Non-pigmented ciliary epithelial cell (primary cell): ENCODE results near the gene ARID4A.
"Not testable (repeated sequence)": the region's sequence is repeated elsewhere in the genome, so short reads cannot be mapped to it uniquely, and the experiment has no call there.

Experiments used
- DNase-seq: peaks from one replicate; pipeline ENCODE4 v3.0.0-alpha.2; 2010; ENCODE audit warnings: low read depth

The ARID4A gene

DNA sequence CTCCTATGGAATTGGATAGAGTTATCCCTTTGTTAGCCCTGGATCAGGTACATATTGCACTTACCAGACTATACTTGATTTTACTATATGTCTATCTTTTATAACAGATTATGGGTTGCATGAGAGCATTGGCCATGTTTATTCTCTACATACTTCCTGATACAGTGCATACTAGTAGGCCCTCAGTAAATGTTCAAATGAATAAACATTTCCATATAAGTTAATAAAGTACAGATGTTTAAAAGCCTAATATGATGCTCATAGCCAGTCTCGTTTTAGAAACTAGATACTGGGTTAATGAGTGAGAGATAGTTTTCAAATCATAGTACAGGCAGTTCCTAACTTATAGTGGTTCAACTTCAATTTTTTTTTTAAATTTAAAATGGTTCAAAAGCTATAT lies 57.9 kb downstream of the ARID4A start:
- DNase-seq = no peak

DNA sequence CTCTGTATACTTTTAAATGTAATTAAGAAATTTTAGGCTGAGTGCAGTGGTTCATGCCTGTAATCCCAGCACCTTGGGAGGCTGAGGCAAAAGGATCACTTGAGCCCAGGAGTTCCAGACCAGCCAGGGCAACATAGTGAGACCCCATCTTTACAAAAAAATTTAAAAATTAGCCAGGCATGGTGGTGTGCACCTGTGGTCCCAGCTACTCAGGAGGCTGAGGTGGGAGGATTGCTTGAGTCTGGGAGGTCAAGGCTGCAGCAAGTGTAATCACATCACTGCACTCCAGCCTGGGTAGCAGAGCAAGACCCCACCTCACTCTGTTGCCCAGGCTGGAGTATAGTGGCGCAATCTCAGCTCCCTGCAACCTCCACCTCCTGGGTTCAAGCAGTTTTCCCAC lies 63.9 kb downstream of the ARID4A start:
- DNase-seq = not testable (repeated sequence)

DNA sequence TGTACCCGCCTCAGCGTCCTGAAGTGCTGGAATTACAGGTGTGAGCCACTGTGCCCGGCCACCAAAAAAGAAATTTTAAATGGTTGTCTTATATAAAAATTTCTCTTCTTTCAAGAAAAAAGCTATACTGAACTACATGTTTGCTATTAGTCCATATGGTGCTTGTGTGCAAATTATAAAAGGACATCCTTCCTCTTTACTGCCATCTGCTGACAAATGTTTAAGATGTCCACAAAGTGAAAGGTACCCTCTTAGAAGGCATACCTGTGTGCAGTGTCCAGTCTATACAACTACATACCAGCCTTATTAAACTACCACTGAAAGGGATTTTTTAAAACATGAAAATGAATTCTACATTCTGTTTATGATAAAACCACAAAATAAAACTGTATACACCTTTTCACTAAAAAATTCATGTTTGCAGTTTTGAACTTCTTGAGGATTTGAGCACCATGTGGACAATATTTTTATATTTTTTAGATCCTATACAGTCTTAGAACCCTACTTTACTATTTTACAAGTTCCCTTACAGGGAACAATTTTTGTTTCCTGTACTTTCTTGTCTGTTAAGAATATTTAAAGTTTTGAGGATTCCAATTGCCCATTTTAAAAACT lies 64.5 kb downstream of the ARID4A start:
- DNase-seq = no peak

DNA sequence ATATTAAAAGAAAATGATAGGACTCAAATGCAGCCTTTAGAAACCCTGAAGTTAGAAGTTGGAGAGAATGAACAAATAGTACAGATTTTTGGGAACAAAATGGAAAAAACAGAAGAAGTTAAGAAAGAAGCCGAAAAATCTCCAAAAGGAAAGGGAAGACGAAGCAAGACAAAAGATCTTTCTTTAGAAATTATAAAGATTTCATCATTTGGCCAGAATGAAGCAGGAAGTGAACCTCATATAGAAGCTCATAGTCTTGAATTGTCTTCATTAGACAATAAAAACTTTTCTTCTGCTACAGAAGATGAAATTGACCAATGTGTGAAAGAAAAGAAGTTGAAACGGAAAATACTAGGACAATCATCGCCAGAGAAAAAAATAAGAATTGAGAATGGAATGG lies 66.0 kb downstream of the ARID4A start:
- DNase-seq = no peak

DNA sequence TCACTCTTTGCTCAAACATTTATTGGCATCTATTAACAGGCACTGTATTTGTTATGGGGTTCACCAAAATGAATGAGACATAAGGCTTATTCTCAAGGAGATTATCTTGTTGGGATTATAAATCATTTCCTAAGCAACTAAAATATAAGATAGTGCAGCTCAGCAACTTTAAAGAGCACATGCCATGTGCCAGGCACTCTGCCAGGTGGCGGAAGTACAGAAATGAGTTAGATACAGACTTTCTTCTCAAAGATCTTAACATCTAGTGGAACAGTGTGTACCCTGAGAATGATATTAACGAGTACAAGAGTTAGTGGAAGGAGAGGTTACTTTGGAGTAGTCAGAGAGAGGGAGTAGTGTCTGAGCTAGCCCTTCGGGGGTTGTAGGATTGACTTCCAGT lies 68.9 kb downstream of the ARID4A start:
- no peak for DNase-seq

DNA sequence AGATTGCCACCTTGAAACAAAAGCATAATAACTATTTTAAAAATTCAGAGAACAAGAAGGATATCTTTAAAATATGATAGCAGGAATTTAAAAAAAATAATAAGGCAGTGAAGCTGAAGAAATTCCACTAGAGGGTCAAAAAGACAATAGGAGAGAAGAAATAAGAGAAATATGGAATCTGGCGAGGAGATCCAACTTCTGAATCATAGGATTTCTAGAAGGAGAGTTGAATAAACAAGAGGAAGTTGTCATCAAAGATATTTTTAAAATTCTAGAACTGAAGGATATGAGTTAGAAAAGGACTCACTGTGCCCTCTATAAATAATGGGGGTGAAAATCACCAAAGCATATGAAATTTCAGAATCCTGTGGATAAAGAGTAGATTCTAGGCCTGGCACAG lies 70.6 kb downstream of the ARID4A start:
- DNase-seq = no peak

DNA sequence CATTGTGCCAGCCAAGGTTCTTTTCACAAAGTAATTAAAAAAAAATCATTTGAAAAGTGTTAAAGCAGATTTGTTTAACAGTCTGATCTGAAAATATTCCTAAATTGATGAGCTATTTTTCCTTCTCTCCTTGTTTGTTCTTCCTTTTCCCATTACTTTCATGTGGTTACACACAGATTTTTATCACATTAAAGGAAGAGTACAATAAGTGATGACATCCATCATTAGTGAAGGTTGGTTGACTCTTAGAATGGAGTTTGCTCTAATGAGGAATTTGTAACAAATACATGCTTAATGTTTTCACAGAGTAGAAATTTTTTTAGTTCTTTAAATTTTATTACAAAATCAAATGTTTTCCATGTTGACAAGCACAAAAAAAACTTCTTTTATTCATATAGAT lies 78.4 kb downstream of the ARID4A start:
- no peak for DNase-seq

DNA sequence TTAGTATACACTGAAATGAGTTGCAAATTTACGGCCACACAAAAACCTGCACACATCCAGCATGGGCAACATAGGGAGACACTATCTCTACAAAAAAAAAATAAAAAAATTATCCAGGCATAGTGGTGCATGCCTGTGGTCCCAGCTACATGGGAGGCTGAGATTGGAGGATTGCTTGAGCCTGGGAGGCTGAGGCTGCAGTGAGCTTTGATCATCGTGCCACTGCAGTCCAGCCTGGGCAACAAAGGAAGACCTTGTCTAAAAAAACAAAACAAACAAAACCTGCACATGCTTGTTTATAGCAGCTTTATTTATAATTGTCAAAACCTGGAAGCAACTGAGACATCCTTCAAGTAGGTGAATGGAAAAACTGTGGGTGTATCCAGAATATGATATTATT lies 92.5 kb downstream of the ARID4A start:
- no peak for DNase-seq

DNA sequence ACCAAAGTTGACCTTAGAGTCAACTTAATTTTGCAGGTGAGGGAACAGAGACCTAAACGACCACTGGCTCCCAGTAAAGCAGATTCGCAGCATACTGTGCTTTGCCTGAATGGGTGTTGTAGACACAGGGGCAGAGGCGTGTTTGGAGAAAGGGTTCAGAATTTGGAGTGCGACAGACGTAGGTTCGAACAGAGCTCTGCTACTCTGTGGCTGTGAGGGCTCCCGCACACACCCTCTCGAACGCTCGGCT lies 97.1 kb downstream of the ARID4A start:
- DNase-seq = no peak

DNA sequence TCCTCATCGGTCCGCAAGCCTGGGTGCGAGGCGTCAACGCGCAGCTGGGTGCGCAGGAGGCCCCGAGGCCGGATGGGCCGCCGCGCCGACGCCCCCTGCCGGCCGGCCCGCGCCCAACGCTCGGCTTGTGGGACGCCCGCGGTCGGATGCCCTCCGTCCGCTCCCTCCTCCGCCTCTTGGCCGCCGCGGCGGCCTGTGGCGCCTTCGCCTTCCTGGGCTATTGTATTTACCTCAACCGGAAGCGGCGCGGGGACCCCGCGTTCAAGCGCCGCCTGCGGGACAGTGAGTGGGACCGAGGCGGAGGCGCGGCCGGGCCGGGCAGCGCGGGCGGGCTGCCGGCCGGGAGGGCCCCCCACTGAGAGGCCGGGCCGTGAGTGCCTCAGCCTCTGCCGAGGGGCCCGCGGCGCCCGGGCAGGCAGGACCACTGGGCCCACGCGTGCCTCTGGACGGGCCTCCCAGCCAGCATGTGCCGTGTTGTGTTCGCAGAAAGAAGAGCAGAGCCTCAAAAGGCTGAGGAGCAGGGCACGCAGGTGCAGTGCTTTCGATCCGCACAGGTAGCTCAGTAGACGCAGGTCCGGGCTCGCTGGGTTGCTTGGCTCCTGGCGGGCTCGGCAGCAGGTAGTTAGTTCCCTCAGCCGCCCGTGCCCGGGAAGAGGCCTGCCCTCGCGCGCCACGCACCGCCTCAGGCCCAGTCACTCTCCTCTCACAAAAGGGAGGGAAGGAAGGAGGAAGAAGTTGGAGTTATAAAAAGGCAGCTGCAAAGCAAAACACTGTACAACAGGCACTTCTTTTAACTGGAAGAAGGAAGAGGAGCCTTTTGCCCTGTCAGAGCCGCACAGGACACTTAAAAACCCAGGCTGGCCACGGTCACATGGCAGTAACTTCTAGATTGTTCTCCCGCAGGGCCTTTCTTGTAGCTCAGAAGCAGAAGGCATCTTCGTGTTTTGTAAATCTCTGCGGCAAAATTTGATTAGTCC lies 97.7 kb downstream of the ARID4A start, which contains the start of gene TOMM20L:
TOMM20L (plus strand) TSS at position 119 of the 977 bp plus-strand sequence; CDS start at position 147, 28 bp downstream.
- DNase-seq = no peak

DNA sequence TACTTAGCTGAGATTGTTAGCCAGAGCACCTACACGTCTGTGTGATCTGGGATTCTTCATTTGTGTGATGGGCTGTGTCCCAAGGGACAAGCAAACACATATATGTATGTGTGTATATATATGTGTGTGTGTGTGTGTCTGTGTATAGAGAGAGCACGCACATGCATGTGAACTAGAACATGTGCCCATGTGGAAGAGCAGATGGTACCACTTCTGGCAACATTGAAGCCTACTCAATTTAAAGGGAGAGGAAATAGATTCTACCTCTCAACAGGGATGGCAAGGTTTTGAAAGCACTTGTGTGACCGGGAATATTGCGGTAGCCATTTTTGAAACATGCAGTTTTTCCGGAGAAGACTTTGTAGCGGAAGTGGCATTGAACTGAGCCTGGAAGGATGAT lies 98.8 kb downstream of the ARID4A start:
- DNase-seq = no peak

DNA sequence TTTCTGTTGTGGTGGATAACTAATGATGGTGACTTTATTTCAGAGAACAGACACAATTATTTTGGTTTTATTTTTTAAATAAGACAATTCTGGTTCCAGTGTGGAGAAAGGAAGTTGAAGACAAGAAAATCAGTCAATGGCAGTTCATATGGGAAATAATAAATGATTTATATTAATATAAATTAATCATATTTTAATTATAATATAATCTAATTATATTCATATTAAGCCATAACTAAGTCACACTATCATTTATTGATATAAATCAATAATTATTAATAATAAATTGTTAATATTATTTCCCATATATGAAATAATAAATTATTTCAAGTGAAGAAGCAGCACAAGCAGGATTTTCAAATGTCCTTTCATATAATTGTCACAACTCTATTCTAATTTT lies 100.1 kb downstream of the ARID4A start:
- DNase-seq = no peak

DNA sequence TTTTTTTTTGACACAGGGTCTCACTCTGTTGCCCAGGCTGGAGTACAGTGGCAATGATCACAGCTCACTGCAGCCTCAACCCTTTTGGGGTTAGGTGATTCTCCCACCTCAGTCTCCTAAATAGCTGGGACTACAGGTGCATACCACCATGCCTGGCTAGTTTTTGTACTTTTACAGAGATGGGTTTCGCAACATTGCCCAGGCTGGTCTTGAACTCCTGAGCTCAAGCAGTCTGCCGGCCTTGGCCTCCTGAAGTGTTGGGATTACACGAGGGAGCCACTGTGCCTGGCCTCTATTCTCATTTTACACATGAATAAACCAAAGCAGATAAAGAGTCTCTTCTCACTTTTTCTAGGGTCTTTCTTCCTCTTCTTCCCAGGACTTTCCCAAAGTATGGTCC lies 100.5 kb downstream of the ARID4A start:
- DNase-seq = no peak

DNA sequence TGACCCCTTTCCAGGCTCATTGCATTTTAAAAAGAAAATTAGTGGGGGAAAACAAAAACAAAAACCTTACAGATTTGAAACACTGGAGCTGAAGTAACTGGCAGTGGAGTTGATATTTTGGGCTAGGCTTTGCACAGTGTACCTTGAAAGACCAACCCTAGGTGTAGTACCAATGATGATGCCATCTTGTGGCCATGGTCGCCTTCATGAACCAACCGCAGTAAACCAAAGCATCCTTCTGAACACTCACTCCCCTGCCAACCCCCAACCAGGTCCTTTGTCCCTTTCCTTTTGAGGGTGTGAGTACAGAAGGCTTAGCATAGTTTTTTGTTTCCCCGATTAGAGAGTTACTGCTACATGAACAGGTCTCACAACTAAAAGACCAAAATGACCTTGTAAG lies 103.2 kb downstream of the ARID4A start:
- no peak for DNase-seq

DNA sequence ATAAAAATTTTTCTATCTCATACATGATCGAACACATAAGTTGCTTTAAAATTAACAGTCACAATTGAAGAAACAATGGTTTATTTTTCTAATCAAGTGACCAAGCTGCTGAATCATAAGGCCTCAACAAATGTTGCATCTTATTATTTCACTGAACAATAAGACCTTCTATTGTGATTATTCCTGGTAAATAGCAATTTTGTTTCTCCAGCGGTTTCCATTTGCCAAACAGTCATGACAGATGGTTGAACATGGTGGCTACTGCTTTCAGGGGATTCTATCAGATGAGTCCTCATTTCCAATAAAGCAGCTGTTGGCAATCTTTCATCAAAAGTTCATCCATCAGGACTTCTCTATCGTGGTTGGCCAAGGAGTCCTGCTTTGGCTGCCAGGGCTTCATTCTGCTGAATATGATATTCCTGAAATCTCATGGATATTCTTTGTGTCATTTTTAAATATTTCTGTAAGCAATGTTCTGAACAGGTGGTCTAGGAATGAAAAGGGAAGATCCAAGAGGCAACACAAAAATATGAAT lies 110.4 kb downstream of the ARID4A start:
- no peak for DNase-seq

DNA sequence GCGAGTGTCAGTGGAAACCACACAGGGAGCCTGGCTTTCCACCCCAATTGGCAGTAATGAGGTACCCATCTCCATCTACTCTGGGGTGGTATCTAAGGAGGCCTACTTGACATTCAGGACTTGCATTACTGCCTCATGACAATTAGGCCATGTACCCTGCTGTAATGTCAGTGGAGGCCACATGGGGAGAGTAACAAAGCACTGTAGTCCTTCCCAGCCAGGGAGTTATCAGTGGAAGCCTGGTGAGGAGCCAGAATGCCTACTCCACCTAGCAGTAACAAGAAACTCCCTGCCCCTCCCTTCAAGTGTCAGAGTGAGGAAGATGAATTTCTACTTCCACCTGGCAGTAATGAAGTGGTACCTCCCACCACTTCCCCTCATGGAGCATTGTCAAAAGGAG lies 116.5 kb downstream of the ARID4A start:
- no peak for DNase-seq

DNA sequence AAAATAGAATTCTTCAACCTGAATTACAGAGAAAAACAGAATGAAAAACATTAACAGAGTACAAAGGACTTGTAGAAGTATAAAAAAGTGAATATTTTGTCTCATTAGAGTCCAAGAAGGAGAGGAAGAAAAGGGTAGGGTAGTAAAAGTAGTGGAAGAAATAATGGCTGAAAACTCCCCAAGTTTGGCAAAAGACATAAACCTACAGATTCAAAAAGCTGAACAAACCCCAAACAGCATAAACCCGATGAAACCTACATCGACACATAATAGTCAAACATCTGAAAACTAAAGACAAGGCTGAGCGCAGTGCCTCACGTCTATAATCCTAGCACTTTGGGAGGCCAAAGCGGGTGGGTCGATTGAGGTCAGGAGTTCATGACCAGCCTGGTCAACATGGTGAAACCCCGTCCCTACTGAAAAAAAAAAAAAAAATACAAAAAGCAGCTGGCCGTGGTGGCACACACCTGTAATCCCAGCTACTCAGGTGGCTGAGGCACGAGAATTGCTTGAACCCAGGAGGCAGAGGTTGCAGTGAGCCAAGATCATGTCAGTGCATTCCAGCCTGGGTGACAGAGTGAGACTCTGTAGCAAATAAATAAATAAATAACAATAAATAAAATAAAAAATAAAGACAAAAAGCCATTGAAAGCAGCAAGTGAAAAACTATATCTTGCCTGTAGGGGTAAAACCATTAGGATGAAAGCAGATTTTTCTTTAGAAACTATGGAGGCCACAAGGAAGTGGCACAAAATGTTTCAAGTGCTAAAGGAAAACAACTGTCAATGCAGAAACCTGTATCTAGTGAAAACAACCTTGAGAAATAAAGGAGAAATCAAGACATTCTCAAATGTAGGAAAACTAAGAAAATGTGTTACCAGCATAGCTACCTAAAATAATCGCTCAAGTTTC lies 117.5 kb downstream of the ARID4A start:
- DNase-seq = no peak

DNA sequence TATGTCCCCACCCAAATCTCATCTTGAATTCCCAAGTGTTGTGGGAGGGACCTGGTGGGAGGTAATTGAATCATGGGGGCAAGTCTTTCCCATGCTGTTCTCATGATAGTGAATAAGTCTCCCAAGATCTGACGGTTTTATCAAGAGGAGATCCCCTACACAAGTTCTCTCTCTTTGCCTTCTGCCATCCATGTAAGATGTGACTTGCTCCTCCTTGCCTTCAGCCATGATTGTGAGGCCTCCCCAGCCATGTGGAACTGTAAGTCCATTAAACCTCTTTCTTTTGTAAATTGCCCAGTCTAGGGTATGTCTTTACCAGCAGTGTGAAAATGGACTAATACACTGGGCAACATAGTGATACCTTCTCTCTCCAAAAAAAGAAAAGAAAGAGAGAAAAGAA lies 118.6 kb downstream of the ARID4A start:
- not testable (repeated sequence) for DNase-seq
